ENCODE data around the gene NOMO2. TPM values are rescaled to one million over a fixed set of nuclear protein-coding genes. Genes with fewer than 3 reads are reported as not detected.
"Not testable (repeated sequence)": the region's sequence is repeated elsewhere in the genome, so short reads cannot be mapped to it uniquely, and the experiment has no call there.

The NOMO2 gene
- total and polyA plus RNA-seq, 4 donors: 40.7 to 75.1 (median 58.0) TPM

DNA sequence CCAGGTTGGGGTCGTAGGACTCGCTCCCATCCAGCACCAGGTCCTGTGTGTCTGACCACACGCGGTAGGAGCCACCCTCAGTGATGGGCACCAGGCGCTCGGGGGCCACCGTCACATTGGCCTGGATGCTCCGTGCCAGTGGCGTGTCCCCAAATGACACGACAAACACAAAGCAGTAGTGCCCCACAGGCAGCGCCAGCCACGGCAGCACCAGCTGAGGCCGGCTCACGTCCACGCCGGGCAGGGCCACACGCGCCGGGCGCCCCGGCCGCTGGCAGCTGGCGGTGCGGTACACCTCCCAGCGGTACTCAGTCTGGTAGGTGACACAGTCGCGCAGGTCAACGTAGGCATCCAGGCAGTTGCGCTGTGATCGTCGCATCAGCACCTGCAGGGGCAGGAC is 177.0 kb downstream of the NOMO2 start:
- not testable (repeated sequence) for H3K27me3 ChIP-seq (ENCODE audit: control insufficient read depth in 4 of 4, insufficient read depth in 4 of 4, low read length in 3 of 4); DNase-seq (ENCODE audit: low spot score); H3K9ac ChIP-seq (ENCODE audit: low read depth in 1 of 2, low read length in 2 of 2); H3K9me3 ChIP-seq (ENCODE audit: control insufficient read depth in 4 of 4, low read length in 3 of 4); H3K4me3 ChIP-seq (ENCODE audit: low read depth in 1 of 3, low read length in 3 of 3); H3K4me1 ChIP-seq (ENCODE audit: control insufficient read depth in 4 of 4, insufficient read depth in 4 of 4, low read length in 3 of 4); H3K36me3 ChIP-seq (ENCODE audit: control insufficient read depth in 4 of 4, insufficient read depth in 3 of 4, low read depth in 1 of 4, low read length in 3 of 4); H3K27ac ChIP-seq (ENCODE audit: low read depth in 1 of 2, low read length in 2 of 2)
- WGBS: no CpG with 5 or more reads among the region's 31 CpGs

GRCh38 chr16:18384098-18384636 is 177.7 kb downstream of the NOMO2 start:
- WGBS: 86% methylated on average over 11 of the region's 25 CpGs
- not testable (repeated sequence) for H3K9me3 ChIP-seq (ENCODE audit: control insufficient read depth in 4 of 4, low read length in 3 of 4); DNase-seq (ENCODE audit: low spot score); H3K9ac ChIP-seq (ENCODE audit: low read depth in 1 of 2, low read length in 2 of 2); H3K27me3 ChIP-seq (ENCODE audit: control insufficient read depth in 4 of 4, insufficient read depth in 4 of 4, low read length in 3 of 4); H3K4me3 ChIP-seq (ENCODE audit: low read depth in 1 of 3, low read length in 3 of 3); H3K36me3 ChIP-seq (ENCODE audit: control insufficient read depth in 4 of 4, insufficient read depth in 3 of 4, low read depth in 1 of 4, low read length in 3 of 4); H3K27ac ChIP-seq (ENCODE audit: low read depth in 1 of 2, low read length in 2 of 2); H3K4me1 ChIP-seq (ENCODE audit: control insufficient read depth in 4 of 4, insufficient read depth in 4 of 4, low read length in 3 of 4)

- not testable (repeated sequence) for H3K4me3 ChIP-seq (ENCODE audit: low read depth in 1 of 3, low read length in 3 of 3)
Measured at GRCh38 chr16:18382696-18383095, 179.2 kb downstream of the NOMO2 start.

More at GRCh38 chr16:18382696-18383095, 179.2 kb downstream of the NOMO2 start:
- DNase-seq (ENCODE audit: low spot score); H3K27ac ChIP-seq (ENCODE audit: low read depth in 1 of 2, low read length in 2 of 2); H3K9me3 ChIP-seq (ENCODE audit: control insufficient read depth in 4 of 4, low read length in 3 of 4); H3K36me3 ChIP-seq (ENCODE audit: control insufficient read depth in 4 of 4, insufficient read depth in 3 of 4, low read depth in 1 of 4, low read length in 3 of 4); H3K9ac ChIP-seq (ENCODE audit: low read depth in 1 of 2, low read length in 2 of 2); H3K4me1 ChIP-seq (ENCODE audit: control insufficient read depth in 4 of 4, insufficient read depth in 4 of 4, low read length in 3 of 4); H3K27me3 ChIP-seq (ENCODE audit: control insufficient read depth in 4 of 4, insufficient read depth in 4 of 4, low read length in 3 of 4): not testable (repeated sequence)
- WGBS: no CpG with 5 or more reads among the region's 28 CpGs

Small RNAs within 50 kb of the gene (small RNA-seq; reads per million reads assigned to genes)
- gene MIR3179-3: not detected
- gene MIR3179-4: not detected
- not detected for gene MIR3180-3
- gene MIR3670-3: not detected
- gene MIR3670-4: not detected
- not detected for gene MIR6770-3
- gene RF00019: not detected

Other genes starting within 250 kb of the NOMO2 start
- gene NPIPA8, start 225.4 kb downstream of the NOMO2 start, total RNA-seq: 1 to 10 TPM; 3.3 to 5.9 TPM
- 1 to 10 TPM; 4.3 to 4.4 TPM for gene NPIPA8, start 225.4 kb downstream of the NOMO2 start, polyA plus RNA-seq
- 1,000 to 10,000 TPM in 1 of 2 donors, 100 to 1,000 TPM in 1; 703 to 1,185 TPM for gene RPS15A, start 228.2 kb upstream of the NOMO2 start, total RNA-seq
- 1,000 to 10,000 TPM in 1 of 2 donors, 100 to 1,000 TPM in 1; 349 to 1,088 TPM for gene RPS15A, start 228.2 kb upstream of the NOMO2 start, polyA plus RNA-seq
- gene ARL6IP1, start 239.5 kb upstream of the NOMO2 start, total RNA-seq: 100 to 1,000 TPM; 222 to 260 TPM
- 100 to 1,000 TPM in 1 of 2 donors, 10 to 100 TPM in 1; 99.0 to 146 TPM for gene ARL6IP1, start 239.5 kb upstream of the NOMO2 start, polyA plus RNA-seq

Measured in liver (tissue), 10 donors.